HepG2 (cell line): ENCODE results near the gene CLIC1. TPM values are rescaled to one million over a fixed set of nuclear protein-coding genes. Genes with fewer than 3 reads are reported as not detected.

ENCODE experiments used
- BATF2 ChIP-seq: sonication (generic); formaldehyde crosslinking; IDR thresholded peaks from 2 replicates; pipeline ENCODE4 v1.8.0; 2022; ENCODE audit warnings: mild to moderate bottlenecking, missing genetic modification reagents, moderate library complexity
- CC2D1A ChIP-seq: sonication (generic); formaldehyde crosslinking; IDR thresholded peaks from 2 replicates; pipeline ENCODE4 v1.8.1; 2023; ENCODE audit warnings: mild to moderate bottlenecking, missing genetic modification reagents
- DBP ChIP-seq: sonication (generic); formaldehyde crosslinking; IDR thresholded peaks from 2 replicates; pipeline ENCODE4 v1.4.0; 2020; ENCODE audit warnings: missing genetic modification reagents; ENCODE audit errors: not compliant biosample characterization
- ERF ChIP-seq: IDR thresholded peaks from 2 replicates; pipeline ENCODE4 v1.6.1; 2018; ENCODE audit warnings: missing biosample characterization, missing genetic modification reagents
- KLF11 ChIP-seq: IDR thresholded peaks from 2 replicates; pipeline ENCODE4 v1.6.1; 2016; ENCODE audit warnings: missing compliant biosample characterization
- KLF12 ChIP-seq: sonication (generic); formaldehyde crosslinking; IDR thresholded peaks from 2 replicates; pipeline ENCODE4 v1.4.0; 2020; ENCODE audit warnings: missing genetic modification reagents, borderline replicate concordance
- NFRKB ChIP-seq: fragments of 450-650 bp; IDR thresholded peaks from 2 replicates; pipeline ENCODE4 v1.6.1; 2017
- SNAPC2 ChIP-seq: sonication (generic); formaldehyde crosslinking; IDR thresholded peaks from 2 replicates; pipeline ENCODE4 v1.8.1; 2022; ENCODE audit warnings: mild to moderate bottlenecking, missing genetic modification reagents
- TOPORS ChIP-seq: sonication (generic); formaldehyde crosslinking; IDR thresholded peaks from 2 replicates; pipeline ENCODE4 v1.8.0; 2023; ENCODE audit warnings: mild to moderate bottlenecking, missing genetic modification reagents
- ZIK1 ChIP-seq: sonication (generic); formaldehyde crosslinking; IDR thresholded peaks from 2 replicates; pipeline ENCODE4 v1.5.0; 2020; ENCODE audit warnings: mild to moderate bottlenecking, low read depth, missing genetic modification reagents, borderline replicate concordance
- ZNF362 ChIP-seq: sonication (generic); formaldehyde crosslinking; IDR thresholded peaks from 2 replicates; pipeline ENCODE4 v1.4.0; 2020; ENCODE audit warnings: missing genetic modification reagents, mild to moderate bottlenecking, borderline replicate concordance
- ZNF446 ChIP-seq: sonication (generic); formaldehyde crosslinking; IDR thresholded peaks from 2 replicates; pipeline ENCODE4 v1.5.0; 2020; ENCODE audit warnings: mild to moderate bottlenecking, missing genetic modification reagents
- ZNF644 ChIP-seq: IDR thresholded peaks from 2 replicates; pipeline ENCODE4 v1.6.1; 2016; ENCODE audit warnings: low read depth
- polyA plus RNA-seq, 8 experiments: library from polyadenylated mRNA; depleted of rRNA in 3 of 8; stranded (reverse) in 7 of 8; unstranded in 1 of 8; fragments of >200 nt; fragmentation: Illumina TruSeq in 4 of 8; extraction: Trizol in 4 of 8; gene quantifications; 2 replicates each; pipeline versions ENCODE4 v1.2.1 to v1.2.3, GENCODE V29; 2011 to 2016; ENCODE audit warnings: low read depth in 4 of 8, missing spikeins in 1 of 8, mixed read lengths in 1 of 8; ENCODE audit not compliant: insufficient read depth in 1 of 8
- total RNA-seq, 5 experiments: library from RNA; depleted of rRNA; stranded (reverse); fragments of >200 nt; fragmentation: Illumina TruSeq; extraction: Trizol; gene quantifications; 2 replicates each; pipeline ENCODE4 v1.2.3, GENCODE V29; 2016; ENCODE audit warnings: low read depth in 1 of 5
- TF ChIP-seq, protein P1 (sequence below): IDR thresholded peaks from 2 replicates; pipeline ENCODE4 v1.6.1; 2016
- TF ChIP-seq, protein P2 (sequence below): conservative IDR thresholded peaks from 2 replicates; pipeline ENCODE4 v1.6.1; 2018; ENCODE audit warnings: missing genetic modification reagents
- TF ChIP-seq, protein P3 (sequence below): sonication (generic); formaldehyde crosslinking; conservative IDR thresholded peaks from 2 replicates; pipeline ENCODE4 v1.8.1; 2023; ENCODE audit warnings: missing genetic modification reagents

CLIC1 gene
- total and polyA plus RNA-seq, 2 of the 13 experiments (the other 11 are each of a cell fraction or from before 2014, with no cell fraction given): 602 to 891 TPM

GRCh38 chr6:31737991-31738979, 2.0 kb upstream of the CLIC1 start (continued):
- TF ChIP-seq, protein P1, sequence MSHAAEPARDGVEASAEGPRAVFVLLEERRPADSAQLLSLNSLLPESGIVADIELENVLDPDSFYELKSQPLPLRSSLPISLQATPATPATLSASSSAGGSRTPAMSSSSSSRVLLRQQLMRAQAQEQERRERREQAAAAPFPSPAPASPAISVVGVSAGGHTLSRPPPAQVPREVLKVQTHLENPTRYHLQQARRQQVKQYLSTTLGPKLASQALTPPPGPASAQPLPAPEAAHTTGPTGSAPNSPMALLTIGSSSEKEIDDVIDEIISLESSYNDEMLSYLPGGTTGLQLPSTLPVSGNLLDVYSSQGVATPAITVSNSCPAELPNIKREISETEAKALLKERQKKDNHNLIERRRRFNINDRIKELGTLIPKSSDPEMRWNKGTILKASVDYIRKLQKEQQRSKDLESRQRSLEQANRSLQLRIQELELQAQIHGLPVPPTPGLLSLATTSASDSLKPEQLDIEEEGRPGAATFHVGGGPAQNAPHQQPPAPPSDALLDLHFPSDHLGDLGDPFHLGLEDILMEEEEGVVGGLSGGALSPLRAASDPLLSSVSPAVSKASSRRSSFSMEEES: peak; percentile 60; the same call in 1 of the 2 replicates
- TF ChIP-seq DBP (no peak), KLF12 (CRISPR knock-in tag) (peak; percentile 86), ZNF446 (no peak), CC2D1A (no peak), KLF11 (0 out of 2 replicates have a peak, but pooled peaks have one; percentile 47), ZNF362 (CRISPR knock-in tag) (peak; percentile 81; the same call in 1 of the 2 replicates), SNAPC2 (peak; percentile 35; the same call in 1 of the 2 replicates), TOPORS (CRISPR knock-in tag) (no peak), ZIK1 (0 out of 2 replicates have a peak, but pooled peaks have one; percentile 19), ERF (peak; percentile 75), ZNF644 (CRISPR knock-in tag) (peak; percentile 49), NFRKB (no peak), BATF2 (CRISPR knock-in tag) (0 out of 2 replicates have a peak, but pooled peaks have one; percentile 31)
- TF ChIP-seq, protein P2, sequence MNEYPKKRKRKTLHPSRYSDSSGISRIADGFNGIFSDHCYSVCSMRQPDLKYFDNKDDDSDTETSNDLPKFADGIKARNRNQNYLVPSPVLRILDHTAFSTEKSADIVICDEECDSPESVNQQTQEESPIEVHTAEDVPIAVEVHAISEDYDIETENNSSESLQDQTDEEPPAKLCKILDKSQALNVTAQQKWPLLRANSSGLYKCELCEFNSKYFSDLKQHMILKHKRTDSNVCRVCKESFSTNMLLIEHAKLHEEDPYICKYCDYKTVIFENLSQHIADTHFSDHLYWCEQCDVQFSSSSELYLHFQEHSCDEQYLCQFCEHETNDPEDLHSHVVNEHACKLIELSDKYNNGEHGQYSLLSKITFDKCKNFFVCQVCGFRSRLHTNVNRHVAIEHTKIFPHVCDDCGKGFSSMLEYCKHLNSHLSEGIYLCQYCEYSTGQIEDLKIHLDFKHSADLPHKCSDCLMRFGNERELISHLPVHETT: peak; percentile 31; the same call in 1 of the 2 replicates
- TF ChIP-seq, protein P3, sequence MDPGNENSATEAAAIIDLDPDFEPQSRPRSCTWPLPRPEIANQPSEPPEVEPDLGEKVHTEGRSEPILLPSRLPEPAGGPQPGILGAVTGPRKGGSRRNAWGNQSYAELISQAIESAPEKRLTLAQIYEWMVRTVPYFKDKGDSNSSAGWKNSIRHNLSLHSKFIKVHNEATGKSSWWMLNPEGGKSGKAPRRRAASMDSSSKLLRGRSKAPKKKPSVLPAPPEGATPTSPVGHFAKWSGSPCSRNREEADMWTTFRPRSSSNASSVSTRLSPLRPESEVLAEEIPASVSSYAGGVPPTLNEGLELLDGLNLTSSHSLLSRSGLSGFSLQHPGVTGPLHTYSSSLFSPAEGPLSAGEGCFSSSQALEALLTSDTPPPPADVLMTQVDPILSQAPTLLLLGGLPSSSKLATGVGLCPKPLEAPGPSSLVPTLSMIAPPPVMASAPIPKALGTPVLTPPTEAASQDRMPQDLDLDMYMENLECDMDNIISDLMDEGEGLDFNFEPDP (CRISPR knock-in tag): 0 out of 2 replicates have a peak, but pooled peaks have one; percentile 45
